Loucy (cell line): ENCODE data around the gene CSH1.
A peak's percentile ranks its signal among the peaks of the same experiment; 100 is the strongest.
"Not testable (repeated sequence)": the region's sequence is repeated elsewhere in the genome, so short reads cannot be mapped to it uniquely, and the experiment has no call there.

Experiments used
- H2AFZ ChIP-seq: fragments of 200-600 bp; sonication (generic); 2 replicates; pipeline ENCODE4 v1.6.0; 2016; ENCODE audit warnings: antibody characterized with exemption, mild to moderate bottlenecking, low read length, moderate library complexity
- H3F3A ChIP-seq: fragments of 200-600 bp; 2 replicates; pipeline ENCODE4 v1.6.0; 2016; ENCODE audit warnings: antibody characterized with exemption, low read depth, mild to moderate bottlenecking
- H3K27me3 ChIP-seq: fragments of 200-600 bp; sonication (generic); 2 replicates; pipeline ENCODE4 v1.6.1; 2014; ENCODE audit warnings: low read length, mild to moderate bottlenecking; ENCODE audit not compliant: insufficient read depth, poor library complexity, severe bottlenecking
- H3K36me3 ChIP-seq: fragments of 200-600 bp; sonication (generic); 2 replicates; pipeline ENCODE4 v1.6.1; 2016; ENCODE audit warnings: low read length; ENCODE audit not compliant: insufficient read depth
- H3K4me1 ChIP-seq: fragments of 200-600 bp; sonication (generic); 2 replicates; pipeline ENCODE4 v1.5.1; 2014; ENCODE audit warnings: low read length, mild to moderate bottlenecking; ENCODE audit not compliant: insufficient read depth, poor library complexity, severe bottlenecking
- H3K4me2 ChIP-seq: fragments of 200-600 bp; sonication (generic); 2 replicates; pipeline ENCODE4 v1.6.0; 2014; ENCODE audit warnings: antibody characterized with exemption, low read length, low read depth, mild to moderate bottlenecking; ENCODE audit not compliant: poor library complexity, severe bottlenecking
- H3K4me3 ChIP-seq: fragments of 200-600 bp; sonication (generic); 2 replicates; pipeline ENCODE4 v1.5.1; 2014; ENCODE audit warnings: low read length, mild to moderate bottlenecking, mixed read lengths; ENCODE audit not compliant: poor library complexity, severe bottlenecking
- H3K79me2 ChIP-seq: fragments of 200-600 bp; sonication (generic); 2 replicates; pipeline ENCODE4 v1.6.1; 2014; ENCODE audit warnings: low read length; ENCODE audit not compliant: insufficient read depth
- H3K9ac ChIP-seq: fragments of 200-600 bp; sonication (generic); 2 replicates; pipeline ENCODE4 v1.6.0; 2014; ENCODE audit warnings: mild to moderate bottlenecking, low read depth, low read length, moderate library complexity; ENCODE audit not compliant: poor library complexity, severe bottlenecking
- H3K9me2 ChIP-seq: fragments of 200-600 bp; sonication (generic); replicated peaks from 2 replicates; pipeline ENCODE4 v1.6.1; 2016; ENCODE audit warnings: low read depth, low read length, mixed read lengths
- H3K9me3 ChIP-seq: fragments of 200-600 bp; sonication (generic); 2 replicates; pipeline ENCODE4 v1.6.1; 2014; ENCODE audit warnings: mild to moderate bottlenecking, antibody characterized with exemption, low read length, low read depth; ENCODE audit not compliant: insufficient read depth
- H4K20me1 ChIP-seq: fragments of 200-600 bp; sonication (generic); 2 replicates; pipeline ENCODE4 v1.6.0; 2014; ENCODE audit warnings: antibody characterized with exemption, low read length, mild to moderate bottlenecking; ENCODE audit not compliant: insufficient read depth, poor library complexity, severe bottlenecking
- CTCF ChIP-seq: fragments of 200-600 bp; sonication (generic); conservative IDR thresholded peaks from 2 replicates; pipeline ENCODE4 v1.5.1; 2014; ENCODE audit warnings: mild to moderate bottlenecking, antibody characterized with exemption, low read length

CSH1 gene

GRCh38 chr17:63903787-63904201 is 7.4 kb upstream of the CSH1 start:
- H3K9me3 ChIP-seq, H3K4me3 ChIP-seq, H3K79me2 ChIP-seq, H4K20me1 ChIP-seq, H3K4me1 ChIP-seq, H3F3A ChIP-seq, H3K36me3 ChIP-seq, H3K9me2 ChIP-seq, H3K9ac ChIP-seq, H3K4me2 ChIP-seq, H3K27me3 ChIP-seq: not testable (repeated sequence)
- TF ChIP-seq CTCF, result peak; percentile 42; the same call in 1 of the 2 replicates
- peak overlapping the region; percentile 56; the same call in 1 of the 2 replicates for H2AFZ ChIP-seq

GRCh38 chr17:63901971-63902370 is 5.6 kb upstream of the CSH1 start:
- H3K36me3 ChIP-seq, H3K9me2 ChIP-seq, H3K27me3 ChIP-seq, H2AFZ ChIP-seq, H4K20me1 ChIP-seq, H3K9me3 ChIP-seq, H3K4me2 ChIP-seq, H3K4me1 ChIP-seq, H3K9ac ChIP-seq, H3K4me3 ChIP-seq, H3K79me2 ChIP-seq, H3F3A ChIP-seq: not testable (repeated sequence)

GRCh38 chr17:63898899-63899798 is 2.8 kb upstream of the CSH1 start:
- not testable (repeated sequence) for H3K27me3 ChIP-seq, H3F3A ChIP-seq, H3K79me2 ChIP-seq, H3K36me3 ChIP-seq, H3K4me3 ChIP-seq, H3K4me1 ChIP-seq, H3K9ac ChIP-seq, H3K4me2 ChIP-seq, H4K20me1 ChIP-seq, H3K9me3 ChIP-seq, H2AFZ ChIP-seq, H3K9me2 ChIP-seq

- not testable (repeated sequence) for H3K4me3 ChIP-seq, H3F3A ChIP-seq, H3K9me3 ChIP-seq, H3K36me3 ChIP-seq, H4K20me1 ChIP-seq, H3K79me2 ChIP-seq, H3K4me2 ChIP-seq, H3K9ac ChIP-seq, H3K27me3 ChIP-seq, H2AFZ ChIP-seq, H3K4me1 ChIP-seq, H3K9me2 ChIP-seq
These were observed 1.6 kb downstream of the CSH1 start for GRCh38 chr17:63894821-63895220.

- not testable (repeated sequence) for H3F3A ChIP-seq, H4K20me1 ChIP-seq, H3K79me2 ChIP-seq, H3K9me3 ChIP-seq, H3K4me3 ChIP-seq, H3K4me2 ChIP-seq, H3K9me2 ChIP-seq, H3K9ac ChIP-seq, H3K4me1 ChIP-seq, H3K27me3 ChIP-seq, H3K36me3 ChIP-seq, H2AFZ ChIP-seq
These were observed 2.4 kb downstream of the CSH1 start for GRCh38 chr17:63894021-63894420.
